HG03139 (cell line): ENCODE measurements around the gene ST7.
"Not testable (repeated sequence)": the region's sequence is repeated elsewhere in the genome, so short reads cannot be mapped to it uniquely, and the experiment has no call there.

Experiments
- ATAC-seq: cut with Tn5 transposase; IDR thresholded peaks from one replicate; pipeline ENCODE4 v1.9.1; 2021; ENCODE audit not compliant: unreplicated experiment

ST7 gene

GRCh38 chr7:117023325-117023854, 70.1 kb downstream of the ST7 start:
- ATAC-seq, result no peak

DNA sequence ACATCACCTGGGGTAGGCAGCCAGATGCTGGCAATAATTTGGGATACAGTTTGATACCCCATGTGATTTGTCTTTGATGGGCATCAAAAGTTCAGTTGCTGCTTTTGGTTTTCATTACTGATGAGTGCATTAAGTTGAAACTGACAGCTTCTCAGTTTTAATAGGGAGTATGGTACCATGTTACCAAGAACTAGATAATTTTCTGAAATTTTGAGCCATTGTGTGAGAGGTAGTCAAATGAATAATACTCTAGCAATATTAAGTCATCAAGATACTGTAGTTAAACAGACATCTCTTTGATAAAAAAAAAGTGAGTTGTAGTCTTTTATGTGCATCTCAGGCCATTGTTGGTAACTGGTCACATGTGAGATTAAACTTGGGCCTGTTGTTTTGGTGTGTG, 71.5 kb downstream of the ST7 start:
- no peak for ATAC-seq

DNA sequence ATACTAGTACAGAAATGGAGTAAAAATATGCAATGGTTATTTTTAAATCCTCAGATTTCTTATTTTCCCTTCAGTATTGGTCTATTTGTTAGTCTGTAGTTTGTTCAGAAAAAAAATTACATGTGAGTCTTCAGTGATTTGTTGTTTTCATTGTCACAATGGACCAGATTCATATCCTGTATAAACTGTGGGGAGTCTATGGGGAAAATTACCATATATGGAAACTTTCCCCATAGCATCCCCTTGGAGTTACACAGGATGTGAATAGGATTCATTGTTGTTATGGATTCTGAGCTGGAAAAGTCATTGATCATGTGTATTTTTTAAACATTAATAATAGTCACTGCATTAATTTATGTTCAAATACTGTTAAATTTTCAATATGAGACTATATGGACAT, 72.6 kb downstream of the ST7 start:
- ATAC-seq, result no peak

DNA sequence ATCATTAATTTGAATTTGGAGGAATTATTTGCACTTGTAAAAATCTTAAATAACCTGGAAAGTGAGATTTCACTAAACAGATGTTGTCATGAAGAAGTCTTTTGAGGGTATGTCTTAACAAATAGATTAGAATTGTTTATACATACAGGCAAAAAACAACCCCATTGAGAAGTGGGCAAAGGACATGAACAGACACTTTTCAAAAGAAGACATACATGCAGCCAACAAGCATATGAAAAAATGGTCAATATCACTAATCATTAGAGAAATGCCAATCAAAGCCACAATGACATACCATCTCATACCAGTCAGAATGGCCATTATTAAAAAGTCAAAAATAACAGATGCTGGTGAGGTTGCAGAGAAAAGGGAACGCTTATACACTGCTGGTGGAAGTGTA, 77.0 kb downstream of the ST7 start:
- not testable (repeated sequence) for ATAC-seq

- ATAC-seq, result not testable (repeated sequence)
These were observed 77.5 kb downstream of the ST7 start for GRCh38 chr7:117030793-117031192.

- no peak for ATAC-seq
These were observed 79.5 kb downstream of the ST7 start for GRCh38 chr7:117032810-117033209.

DNA sequence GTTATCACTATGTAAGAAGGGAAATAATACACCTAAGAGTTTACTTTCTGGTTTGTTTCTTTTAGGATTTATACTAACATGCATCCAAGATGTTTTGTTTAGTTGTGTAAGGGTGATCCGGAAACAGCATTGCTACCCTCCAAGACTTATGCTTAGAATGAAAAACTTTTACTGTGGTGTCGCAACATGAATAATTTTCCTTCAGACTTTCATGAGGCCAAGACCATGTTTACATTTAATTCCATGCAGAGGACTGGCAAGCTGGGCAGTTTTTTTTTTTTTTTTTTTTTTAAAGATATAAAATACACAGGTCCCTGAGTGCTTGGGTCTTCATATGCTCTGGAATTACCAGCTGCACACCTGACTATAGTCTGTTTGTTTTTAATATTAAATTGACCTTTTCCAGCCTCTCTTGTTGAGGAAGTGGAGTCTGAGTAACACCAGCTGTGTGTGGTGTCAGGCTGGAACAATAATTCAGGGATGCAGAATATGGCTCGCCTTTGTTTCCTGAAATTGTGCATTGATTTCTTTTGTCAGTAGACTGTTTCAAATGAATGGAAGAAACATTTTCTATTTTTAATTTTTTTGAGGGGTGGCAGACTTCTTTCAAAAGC, 81.7 kb downstream of the ST7 start:
- no peak for ATAC-seq

- ATAC-seq, result no peak
These were observed 82.2 kb downstream of the ST7 start for GRCh38 chr7:117035465-117035862.

DNA sequence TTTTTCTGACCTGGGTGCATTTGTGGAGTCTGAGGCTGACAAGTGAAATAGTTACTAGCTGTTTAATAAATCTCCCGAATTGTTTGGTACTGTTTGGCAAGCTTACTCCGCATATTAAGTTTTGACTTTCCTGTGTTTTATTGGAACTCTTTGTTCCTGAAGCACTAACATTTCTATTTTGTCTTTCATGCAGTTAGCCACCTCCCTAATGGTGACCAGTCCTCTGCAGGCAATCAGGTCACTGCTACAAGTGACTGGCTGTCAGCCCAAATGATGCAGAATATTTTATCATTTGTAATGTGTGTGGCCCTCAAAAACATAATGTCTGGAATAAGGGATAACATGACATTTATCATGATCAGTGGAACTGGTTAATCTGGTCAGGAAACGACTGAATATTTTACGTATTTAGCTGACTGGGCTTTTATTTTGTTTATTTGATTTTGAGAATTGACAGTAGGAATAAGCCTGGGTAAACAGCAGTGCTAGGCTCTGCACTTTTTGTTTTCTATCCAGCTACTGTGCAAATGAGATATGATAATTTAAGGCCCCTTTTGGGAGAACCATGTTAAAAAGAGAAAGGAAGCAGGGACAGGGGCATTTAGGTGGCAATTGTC, 82.9 kb downstream of the ST7 start:
- no peak for ATAC-seq

- no peak for ATAC-seq
These were observed 83.5 kb downstream of the ST7 start for GRCh38 chr7:117036836-117037235.

- no peak for ATAC-seq
These were observed 85.1 kb downstream of the ST7 start for GRCh38 chr7:117038408-117038807.

GRCh38 chr7:117041007-117041406, 87.7 kb downstream of the ST7 start:
- peak; percentile 77 for ATAC-seq

- ATAC-seq, result no peak
These were observed 88.5 kb downstream of the ST7 start for GRCh38 chr7:117041822-117042221.

DNA sequence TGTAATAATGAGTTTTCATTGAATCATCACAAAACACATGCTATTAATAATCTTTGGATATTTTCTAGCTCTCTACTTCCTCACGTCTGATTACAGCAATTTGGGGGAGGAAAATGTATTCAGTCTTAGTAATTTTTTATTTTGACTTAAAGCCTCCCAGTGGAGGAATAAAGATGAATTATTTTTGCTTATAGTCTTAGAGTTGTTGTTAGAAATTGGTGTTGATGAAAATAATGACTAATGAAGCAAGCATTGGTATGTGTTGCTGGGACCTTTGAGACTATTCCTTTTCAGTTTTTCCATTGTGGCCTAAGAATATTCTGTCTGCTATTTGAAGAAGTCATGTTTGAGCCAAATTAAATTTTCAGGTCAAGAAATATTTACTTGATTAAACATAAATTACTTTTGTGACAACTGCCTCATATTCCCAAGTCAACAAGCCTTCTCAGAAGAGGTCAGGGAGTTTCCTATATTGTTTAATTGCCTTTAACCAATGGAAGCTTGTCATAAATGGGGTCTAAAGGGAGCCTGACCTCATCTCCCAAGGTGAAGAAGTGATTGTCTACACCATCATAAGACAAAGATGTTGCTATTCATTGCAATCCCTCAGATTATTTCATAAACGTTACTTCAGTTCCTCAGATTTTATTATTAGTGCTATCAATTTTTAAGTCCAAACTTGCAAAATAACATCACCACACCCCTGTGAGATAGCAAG, 90.0 kb downstream of the ST7 start:
- no peak for ATAC-seq

DNA sequence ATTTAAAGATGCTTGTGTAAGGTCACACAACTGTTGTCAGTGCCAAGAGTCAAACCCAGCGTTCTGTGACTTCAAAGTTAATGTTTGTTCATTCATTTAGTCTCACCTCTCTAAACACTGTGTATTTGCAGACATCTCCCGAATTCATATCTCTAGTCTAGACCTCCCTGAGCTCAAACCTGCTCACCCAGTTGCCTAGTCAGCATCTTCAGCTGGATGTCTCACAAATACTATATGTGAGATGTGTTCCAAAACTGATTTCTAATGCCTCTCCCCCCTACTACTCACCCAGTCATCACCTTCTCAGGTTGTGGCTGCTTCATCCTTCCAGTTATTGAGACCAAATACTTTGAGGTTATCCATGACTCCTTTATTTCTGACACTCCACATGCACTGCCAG, 91.4 kb downstream of the ST7 start:
- ATAC-seq, result no peak

GRCh38 chr7:117045927-117046710, 92.8 kb downstream of the ST7 start:
- ATAC-seq, result no peak

GRCh38 chr7:117047496-117047895, 94.2 kb downstream of the ST7 start:
- ATAC-seq, result no peak

DNA sequence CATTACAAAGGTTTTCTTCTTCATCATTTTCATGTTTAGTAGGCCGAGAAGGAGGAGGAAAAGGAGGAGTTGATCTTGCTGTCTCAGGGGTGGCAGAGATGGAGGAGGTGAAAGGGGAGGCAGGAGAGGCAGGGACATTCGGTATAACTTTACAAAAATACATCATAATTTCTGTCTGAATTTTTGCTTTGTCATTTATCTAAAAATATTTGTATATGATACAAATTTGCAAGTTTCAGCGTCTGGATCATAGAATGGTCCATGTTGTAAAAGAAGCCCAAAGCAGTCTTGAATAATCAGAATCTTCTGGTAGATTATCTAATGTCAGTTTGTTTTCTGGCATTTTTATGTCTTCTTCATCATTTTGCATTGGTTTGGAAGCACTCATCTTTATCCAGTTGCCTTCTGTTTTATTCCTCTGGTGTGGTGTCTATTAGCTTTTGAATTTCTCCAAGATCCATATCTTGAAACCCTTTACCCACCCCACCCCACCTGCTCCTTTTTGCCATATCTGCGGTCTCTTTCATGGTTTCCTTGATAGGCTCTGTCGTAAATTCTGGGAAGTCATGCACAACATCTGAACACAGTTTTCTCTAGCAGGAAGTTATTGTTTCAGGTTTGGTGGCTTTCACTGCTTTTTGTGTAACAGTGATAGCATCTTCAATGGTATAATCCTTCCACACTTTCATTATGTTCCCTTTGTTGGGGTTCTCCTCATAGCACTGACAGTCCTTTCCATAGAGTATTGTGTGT, 95.0 kb downstream of the ST7 start:
- no peak for ATAC-seq

GRCh38 chr7:117048882-117049281, 95.6 kb downstream of the ST7 start:
- no peak for ATAC-seq

DNA sequence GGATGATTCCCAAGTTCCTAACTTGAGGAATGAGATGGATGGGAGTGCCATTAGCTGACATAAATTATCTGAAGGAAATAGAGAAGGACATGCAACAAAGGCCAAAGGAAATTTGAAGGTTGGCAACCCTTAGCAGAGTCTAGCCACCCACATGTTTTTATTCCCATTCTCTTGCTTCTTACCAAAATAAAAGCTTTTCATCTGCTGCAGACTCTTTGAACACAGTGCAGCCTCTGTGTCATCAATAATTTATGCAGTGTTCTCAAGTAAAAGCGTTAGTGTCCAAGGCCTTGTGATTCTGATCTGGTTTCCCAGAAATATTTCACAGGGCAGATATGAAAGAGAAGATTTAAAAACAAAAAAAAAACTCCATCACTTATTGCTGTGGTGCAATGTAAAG, 98.5 kb downstream of the ST7 start:
- no peak for ATAC-seq

GRCh38 chr7:117053432-117053831, 100.1 kb downstream of the ST7 start:
- ATAC-seq, result no peak
